Eye (tissue), 1 donor: ENCODE measurements around the gene ANO2.
A peak's percentile ranks its signal among the peaks of the same experiment; 100 is the strongest.

ENCODE experiments used
- DNase-seq: peaks from one replicate; pipeline ENCODE4 v3.0.0-alpha.2; 2015

ANO2 gene

GRCh38 chr12:5964913-5965900 is 20.1 kb upstream of the ANO2 start:
- DNase-seq = peak; percentile 22

GRCh38 chr12:5963515-5963914 is 18.5 kb upstream of the ANO2 start:
- DNase-seq = no peak

GRCh38 chr12:5960783-5961182 is 15.7 kb upstream of the ANO2 start:
- DNase-seq = peak; percentile 30

- DNase-seq = no peak
These were observed 11.9 kb upstream of the ANO2 start for GRCh38 chr12:5956987-5957386.

GRCh38 chr12:5954661-5955060 is 9.6 kb upstream of the ANO2 start:
- DNase-seq = no peak

- no peak for DNase-seq
These were observed 9.0 kb upstream of the ANO2 start for GRCh38 chr12:5953835-5954586.

- no peak for DNase-seq
These were observed 7.0 kb upstream of the ANO2 start for GRCh38 chr12:5952031-5952430.

GRCh38 chr12:5948696-5949095 is 3.6 kb upstream of the ANO2 start:
- no peak for DNase-seq

- DNase-seq = no peak
These were observed 1.9 kb upstream of the ANO2 start for GRCh38 chr12:5947006-5947405.

- no peak for DNase-seq
These were observed 1.3 kb upstream of the ANO2 start for GRCh38 chr12:5946388-5946787.

GRCh38 chr12:5944688-5945070 is 380 bp downstream of the ANO2 start:
- DNase-seq = no peak

- DNase-seq = no peak
These were observed 1.0 kb downstream of the ANO2 start for GRCh38 chr12:5944053-5944452.

GRCh38 chr12:5941907-5942306 is 3.2 kb downstream of the ANO2 start:
- DNase-seq = no peak

GRCh38 chr12:5927732-5928516 is 17.1 kb downstream of the ANO2 start:
- no peak for DNase-seq

- DNase-seq = no peak
These were observed 19.4 kb downstream of the ANO2 start for GRCh38 chr12:5925646-5926045.

- DNase-seq = no peak
These were observed 20.7 kb downstream of the ANO2 start for GRCh38 chr12:5924342-5924741.

GRCh38 chr12:5923751-5924150 is 21.3 kb downstream of the ANO2 start:
- no peak for DNase-seq

GRCh38 chr12:5923043-5923605 is 21.9 kb downstream of the ANO2 start:
- DNase-seq = peak; percentile 35

GRCh38 chr12:5921966-5922899 is 22.8 kb downstream of the ANO2 start:
- no peak for DNase-seq

GRCh38 chr12:5921027-5921909 is 23.8 kb downstream of the ANO2 start:
- no peak for DNase-seq
